Epithelial cell of proximal tubule (primary cell): ENCODE results near the gene MRGPRG. TPM values are rescaled to one million over a fixed set of nuclear protein-coding genes. Genes with fewer than 3 reads are reported as not detected.

ENCODE experiments used
- DNase-seq: peaks from one replicate; pipeline ENCODE4 v3.0.0-alpha.2; 2011; ENCODE audit warnings: low read depth
- H3K4me3 ChIP-seq: 2 replicates; pipeline ENCODE4 v1.5.1; 2011; ENCODE audit warnings: low read depth, mild to moderate bottlenecking, low read length
- total RNA-seq: library from RNA; depleted of rRNA; stranded (reverse); fragments of >200 nt; gene quantifications from 2 replicates; pipeline ENCODE4 v1.2.3, GENCODE V29; 2015
- TF ChIP-seq, protein P1 (sequence below): conservative IDR thresholded peaks from 2 replicates; pipeline ENCODE4 v1.5.1; 2012; ENCODE audit warnings: low read depth, mild to moderate bottlenecking, low read length

MRGPRG gene
- total RNA-seq, 1 donor from 2014 or later = not detected

DNA sequence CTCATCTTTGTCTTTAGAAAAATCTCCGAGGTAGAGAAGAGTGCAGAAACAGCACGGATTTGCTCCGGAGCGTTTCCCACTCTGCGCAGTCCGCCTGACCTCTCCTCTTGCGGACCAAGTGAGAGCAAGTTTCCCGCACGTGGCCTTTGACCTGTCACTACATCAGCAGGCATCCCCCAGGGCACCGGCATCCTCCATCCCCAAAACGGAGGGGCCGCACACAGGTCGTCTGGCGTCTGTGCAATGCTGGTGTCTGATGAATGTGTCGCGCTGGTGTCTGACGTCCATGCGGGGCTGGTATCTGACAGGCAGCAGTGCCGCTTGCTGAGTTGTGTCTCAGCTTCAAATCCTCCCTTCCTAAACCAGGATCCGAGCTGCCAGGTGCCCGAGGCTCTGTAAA lies 14.3 kb upstream of the MRGPRG start:
- H3K4me3 ChIP-seq = no peak overlapping the region
- TF ChIP-seq, protein P1, sequence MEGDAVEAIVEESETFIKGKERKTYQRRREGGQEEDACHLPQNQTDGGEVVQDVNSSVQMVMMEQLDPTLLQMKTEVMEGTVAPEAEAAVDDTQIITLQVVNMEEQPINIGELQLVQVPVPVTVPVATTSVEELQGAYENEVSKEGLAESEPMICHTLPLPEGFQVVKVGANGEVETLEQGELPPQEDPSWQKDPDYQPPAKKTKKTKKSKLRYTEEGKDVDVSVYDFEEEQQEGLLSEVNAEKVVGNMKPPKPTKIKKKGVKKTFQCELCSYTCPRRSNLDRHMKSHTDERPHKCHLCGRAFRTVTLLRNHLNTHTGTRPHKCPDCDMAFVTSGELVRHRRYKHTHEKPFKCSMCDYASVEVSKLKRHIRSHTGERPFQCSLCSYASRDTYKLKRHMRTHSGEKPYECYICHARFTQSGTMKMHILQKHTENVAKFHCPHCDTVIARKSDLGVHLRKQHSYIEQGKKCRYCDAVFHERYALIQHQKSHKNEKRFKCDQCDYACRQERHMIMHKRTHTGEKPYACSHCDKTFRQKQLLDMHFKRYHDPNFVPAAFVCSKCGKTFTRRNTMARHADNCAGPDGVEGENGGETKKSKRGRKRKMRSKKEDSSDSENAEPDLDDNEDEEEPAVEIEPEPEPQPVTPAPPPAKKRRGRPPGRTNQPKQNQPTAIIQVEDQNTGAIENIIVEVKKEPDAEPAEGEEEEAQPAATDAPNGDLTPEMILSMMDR = no peak
- DNase-seq = no peak

DNA sequence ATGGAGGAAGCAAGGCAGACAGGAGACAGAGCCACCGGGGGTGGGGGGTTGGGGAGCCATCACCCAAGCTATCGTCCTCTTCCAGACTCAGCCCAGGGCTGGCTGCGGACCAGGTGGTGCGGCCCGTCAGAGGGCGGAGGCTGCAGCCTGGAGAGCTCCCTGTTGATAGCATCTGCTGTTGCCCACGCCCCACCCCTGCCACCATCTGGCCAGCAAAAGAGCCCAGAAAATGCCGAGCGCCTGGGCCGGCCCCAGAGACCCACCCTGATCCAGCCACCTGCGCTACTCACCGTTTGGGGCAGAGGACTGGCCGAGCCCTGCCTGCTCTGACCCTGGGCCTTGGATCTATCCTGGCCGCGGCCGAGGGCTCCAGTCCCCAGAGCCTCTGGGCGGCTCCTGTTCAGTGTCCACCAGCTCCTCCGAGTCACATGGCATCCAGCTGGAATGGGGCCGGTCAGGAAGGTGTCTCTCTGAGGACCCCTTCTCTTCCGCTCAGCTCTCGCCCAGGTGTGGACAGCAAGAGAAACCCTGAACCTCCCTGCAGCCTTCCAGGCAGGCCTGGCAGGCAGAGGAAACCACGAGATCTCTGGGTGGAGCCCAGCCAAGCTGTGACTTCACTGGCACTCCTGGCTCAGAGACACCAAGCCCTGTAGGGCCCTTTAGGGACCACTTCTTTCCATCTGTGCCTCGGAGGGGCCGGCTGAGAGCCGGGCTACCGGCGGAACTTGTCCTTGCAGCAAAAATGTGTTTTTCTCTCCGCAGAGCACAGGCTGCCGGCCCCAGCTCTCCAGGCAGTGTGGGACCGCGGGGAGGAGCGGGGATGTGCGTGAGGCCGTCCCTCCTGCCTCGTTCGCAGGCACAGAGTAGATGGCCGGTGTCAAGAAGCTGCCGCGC lies 13.5 kb upstream of the MRGPRG start, which contains the start of gene MRGPRE:
MRGPRE (minus strand) TSS at position 567 of the 894 bp plus-strand sequence. CDS start 3,618 bp downstream, outside the sequence.
- no peak for DNase-seq
- TF ChIP-seq, protein P1 = no peak
- no peak within 1 kb of the TSS for H3K4me3 ChIP-seq

DNA sequence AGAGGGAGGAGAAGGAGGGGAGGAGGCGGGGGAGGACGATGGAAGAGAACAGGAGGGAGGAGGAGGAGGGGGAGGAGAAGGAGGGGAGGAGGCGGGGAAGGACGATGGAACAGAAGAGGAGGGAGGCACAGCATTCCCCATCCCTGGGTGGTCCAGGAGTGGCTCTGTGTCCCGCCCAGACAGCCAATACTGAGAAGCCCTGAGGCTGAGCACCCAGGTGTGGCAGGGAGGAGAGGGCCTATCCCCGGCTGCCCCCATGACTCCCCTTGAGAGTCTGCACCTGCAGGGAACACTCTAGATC lies 12.9 kb upstream of the MRGPRG start:
- no peak overlapping the region for H3K4me3 ChIP-seq
- TF ChIP-seq, protein P1 = no peak
- no peak for DNase-seq

DNA sequence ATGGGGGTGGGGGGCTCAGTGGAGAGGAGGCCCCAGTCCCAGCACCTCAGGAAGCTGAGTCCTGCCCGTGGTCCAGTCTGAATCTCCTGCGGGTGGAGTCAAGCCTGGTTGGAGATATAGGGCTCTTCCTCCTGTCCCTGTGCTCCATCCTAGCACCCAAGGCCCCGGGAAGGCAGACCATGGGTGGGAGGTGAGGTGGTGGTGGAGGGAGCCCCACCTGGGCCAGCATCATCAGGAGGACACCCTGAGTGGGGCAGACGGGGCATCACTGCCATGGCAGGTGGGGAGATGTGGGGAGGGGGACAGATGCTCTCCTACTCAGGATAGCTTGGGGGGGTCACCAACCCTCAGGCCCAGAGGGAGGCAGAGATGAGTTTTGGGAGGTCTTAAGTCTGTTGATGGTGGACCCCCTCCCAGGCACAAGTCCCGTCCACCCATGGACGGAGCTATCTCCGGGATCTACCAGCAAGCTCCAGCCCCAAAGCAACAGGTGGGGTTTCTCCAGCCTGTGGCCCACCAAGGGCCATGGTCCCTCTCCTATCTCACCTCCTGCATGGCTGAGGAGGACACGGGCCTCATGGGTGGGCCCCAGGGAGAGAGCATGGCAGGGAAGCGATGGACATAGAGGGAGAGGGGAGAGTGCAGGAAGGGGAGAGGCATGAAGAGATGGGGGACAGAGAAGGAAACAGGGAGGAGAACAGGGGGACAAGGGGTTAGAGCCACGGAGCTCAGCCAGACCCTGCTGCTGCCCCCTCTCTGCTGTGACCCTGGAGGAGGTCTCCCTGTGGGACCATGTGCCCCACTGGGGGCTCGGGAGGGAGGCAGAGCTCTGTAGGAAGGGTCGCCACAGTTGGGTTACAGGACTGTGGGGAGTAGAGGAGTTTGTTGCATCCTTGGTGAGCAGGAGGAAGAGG lies 12.3 kb upstream of the MRGPRG start:
- TF ChIP-seq, protein P1 = no peak
- no peak overlapping the region for H3K4me3 ChIP-seq
- no peak for DNase-seq

DNA sequence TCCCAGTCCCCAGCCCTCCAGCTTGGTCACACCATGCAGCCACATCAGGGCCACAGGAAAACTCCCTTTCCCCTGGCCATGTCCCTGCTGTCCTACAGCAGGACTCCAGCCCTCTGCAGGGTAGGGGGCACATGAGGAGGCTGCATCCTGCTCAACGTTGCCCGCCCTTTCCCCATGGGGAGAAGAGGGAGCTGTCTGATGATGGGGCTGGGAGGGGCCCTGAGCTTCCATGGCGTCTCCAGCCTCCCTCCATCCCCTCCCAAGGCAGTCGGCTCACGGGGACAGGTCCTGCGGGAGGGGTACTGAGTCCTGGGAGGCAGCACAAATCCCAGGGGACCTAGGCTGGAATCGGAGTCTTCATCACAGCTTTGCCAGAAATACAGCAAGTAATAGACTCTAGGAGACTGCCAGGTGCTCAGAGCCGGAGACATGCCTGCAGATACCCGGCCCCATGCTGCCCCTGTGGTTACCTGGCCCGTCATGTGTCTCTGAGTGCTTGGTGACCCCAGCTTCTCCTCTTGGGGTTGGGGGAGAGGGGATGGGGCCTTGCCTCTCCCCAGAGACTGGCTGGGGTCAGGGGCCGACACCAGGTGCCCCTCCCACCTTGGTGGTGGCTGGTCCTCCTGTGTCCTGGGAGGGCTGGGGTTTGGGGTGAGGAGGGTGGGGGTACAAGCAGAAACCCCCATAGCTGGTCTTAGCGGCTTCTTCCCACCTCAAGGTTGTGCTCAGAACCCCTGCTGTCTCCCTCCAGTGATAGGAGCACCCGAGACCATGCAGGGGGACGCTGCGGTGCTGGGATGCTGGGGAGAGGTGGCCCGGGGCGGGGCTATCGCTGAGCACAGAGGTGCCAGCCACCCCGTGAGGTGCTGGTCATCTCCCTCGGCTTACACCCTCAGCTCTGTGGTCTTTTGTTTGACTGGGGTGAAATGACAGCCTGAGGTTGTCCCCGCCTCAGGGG lies 11.3 kb upstream of the MRGPRG start:
- no peak overlapping the region for H3K4me3 ChIP-seq
- DNase-seq = no peak
- TF ChIP-seq, protein P1 = no peak

DNA sequence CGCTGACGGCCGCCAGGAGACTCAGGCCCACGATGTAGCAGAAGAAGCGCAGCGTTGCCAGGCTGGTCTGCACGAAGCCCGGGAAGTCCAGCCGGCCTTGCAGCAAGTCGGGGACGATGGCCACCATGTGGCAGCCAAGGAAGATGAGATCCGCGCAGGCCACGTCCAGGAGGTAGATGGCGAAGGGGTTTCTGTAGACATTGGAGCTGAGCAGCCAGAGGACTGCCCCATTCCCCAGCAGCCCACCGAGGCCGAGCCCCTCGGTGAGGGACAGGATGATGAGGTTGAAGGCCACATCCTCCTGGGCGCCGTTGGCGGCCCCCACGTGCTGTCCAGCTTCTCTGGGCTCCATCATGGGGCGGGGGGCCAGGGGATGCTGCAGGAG lies 9.8 kb upstream of the MRGPRG start:
- TF ChIP-seq, protein P1 = no peak
- H3K4me3 ChIP-seq = no peak overlapping the region
- DNase-seq = no peak
